DOHH2 (cell line): ENCODE data around the gene MAP6.

ENCODE experiments used
- H3F3A ChIP-seq: fragments of 200-600 bp; sonication (generic), shearing (Covaris generic); 2 replicates; pipeline ENCODE4 v1.6.0; 2016; ENCODE audit warnings: antibody characterized with exemption, mild to moderate bottlenecking; ENCODE audit not compliant: control insufficient read depth, insufficient read depth
- H3K27ac ChIP-seq: fragments of 200-600 bp; sonication (generic); 2 replicates; pipeline ENCODE4 v1.5.1; 2014; ENCODE audit warnings: low read depth, mild to moderate bottlenecking, low read length, moderate library complexity
- H3K27me3 ChIP-seq: fragments of 200-600 bp; sonication (generic); 2 replicates; pipeline ENCODE4 v1.6.1; 2014; ENCODE audit warnings: mild to moderate bottlenecking, low read length, mixed read lengths; ENCODE audit not compliant: control insufficient read depth
- H3K36me3 ChIP-seq: fragments of 200-600 bp; sonication (generic); 2 replicates; pipeline ENCODE4 v1.6.1; 2014; ENCODE audit warnings: mild to moderate bottlenecking, low read length, moderate library complexity, mixed read lengths; ENCODE audit not compliant: control insufficient read depth
- H3K4me1 ChIP-seq: fragments of 200-600 bp; sonication (generic); 2 replicates; pipeline ENCODE4 v1.6.1; 2014; ENCODE audit warnings: mild to moderate bottlenecking, low read length, mixed read lengths; ENCODE audit not compliant: control insufficient read depth
- H3K4me2 ChIP-seq: fragments of 200-600 bp; sonication (generic); 2 replicates; pipeline ENCODE4 v1.6.0; 2014; ENCODE audit warnings: mild to moderate bottlenecking, low read length, moderate library complexity
- H3K4me3 ChIP-seq: fragments of 200-600 bp; sonication (generic); 2 replicates; pipeline ENCODE4 v1.5.1; 2014; ENCODE audit warnings: mild to moderate bottlenecking, low read length, mixed read lengths
- H3K79me2 ChIP-seq: fragments of 200-600 bp; sonication (generic); 2 replicates; pipeline ENCODE4 v1.6.1; 2014; ENCODE audit warnings: mild to moderate bottlenecking, low read length, mixed read lengths; ENCODE audit not compliant: control insufficient read depth
- H3K9me2 ChIP-seq: fragments of 200-600 bp; sonication (generic); replicated peaks from 2 replicates; pipeline ENCODE4 v1.6.1; 2014; ENCODE audit warnings: mild to moderate bottlenecking, low read length, mixed read lengths; ENCODE audit not compliant: control insufficient read depth
- H3K9me3 ChIP-seq: fragments of 200-600 bp; sonication (generic); 2 replicates; pipeline ENCODE4 v1.6.1; 2014; ENCODE audit warnings: antibody characterized with exemption, low read length, mixed read lengths; ENCODE audit not compliant: control insufficient read depth, insufficient read depth
- H4K20me1 ChIP-seq: fragments of 200-600 bp; sonication (generic); 2 replicates; pipeline ENCODE4 v1.6.0; 2014; ENCODE audit warnings: low read depth, mild to moderate bottlenecking, antibody characterized with exemption, low read length, moderate library complexity; ENCODE audit not compliant: control insufficient read depth, insufficient read depth
- EZH2phosphoT487 ChIP-seq: fragments of 200-600 bp; sonication (generic); IDR thresholded peaks from 2 replicates; pipeline ENCODE4 v1.6.1; 2017; ENCODE audit warnings: borderline replicate concordance, mild to moderate bottlenecking, antibody characterized with exemption, low read length, moderate library complexity, mixed read lengths
- TF ChIP-seq, protein P1 (sequence below): fragments of 200-600 bp; sonication (generic); IDR thresholded peaks from one replicate; pipeline ENCODE4 v1.5.1; 2014; ENCODE audit warnings: antibody characterized with exemption, mild to moderate bottlenecking, low read depth, low read length; ENCODE audit not compliant: poor library complexity, severe bottlenecking

The MAP6 gene

DNA sequence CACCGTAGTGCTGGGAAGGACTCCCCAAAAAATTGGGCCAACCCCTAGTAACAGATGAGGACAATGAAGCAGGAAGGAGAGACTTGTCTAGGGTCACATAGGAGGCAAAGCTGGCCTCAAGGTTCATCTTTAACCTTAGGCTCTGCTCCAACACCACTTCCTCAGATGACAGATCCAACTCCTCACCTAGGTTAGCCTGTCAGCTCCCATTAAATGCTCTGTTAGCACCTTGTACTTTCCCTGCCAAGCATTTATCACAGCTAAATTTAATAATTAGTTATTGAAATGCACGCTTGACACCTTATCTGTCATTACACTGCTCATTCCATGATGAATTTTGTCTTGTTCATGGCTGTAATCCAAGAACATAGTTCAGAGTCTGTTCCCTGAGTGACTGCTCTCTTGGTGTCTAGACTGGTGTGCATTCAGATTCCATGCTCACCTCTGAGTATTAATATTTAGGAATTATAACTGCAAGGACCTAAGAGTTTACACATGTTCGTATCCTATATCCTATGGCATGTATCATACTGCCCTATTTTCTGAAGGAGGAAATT lies 18.6 kb downstream of the MAP6 start:
- no peaks in the 10 kb centered on the region for H3F3A ChIP-seq
- peaks cover 16% of the 10 kb centered on the region for H3K27me3 ChIP-seq
- H3K9me3 ChIP-seq = no peaks in the 10 kb centered on the region
- no peak overlapping the region for H3K4me2 ChIP-seq
- no peak overlapping the region for H3K4me3 ChIP-seq
- no peaks in the 10 kb centered on the region for H3K36me3 ChIP-seq
- H4K20me1 ChIP-seq = no peaks in the 10 kb centered on the region
- H3K79me2 ChIP-seq = no peaks in the 10 kb centered on the region
- no peaks in the 10 kb centered on the region for H3K9me2 ChIP-seq
- TF ChIP-seq EZH2phosphoT487 = no peak
- TF ChIP-seq, protein P1, sequence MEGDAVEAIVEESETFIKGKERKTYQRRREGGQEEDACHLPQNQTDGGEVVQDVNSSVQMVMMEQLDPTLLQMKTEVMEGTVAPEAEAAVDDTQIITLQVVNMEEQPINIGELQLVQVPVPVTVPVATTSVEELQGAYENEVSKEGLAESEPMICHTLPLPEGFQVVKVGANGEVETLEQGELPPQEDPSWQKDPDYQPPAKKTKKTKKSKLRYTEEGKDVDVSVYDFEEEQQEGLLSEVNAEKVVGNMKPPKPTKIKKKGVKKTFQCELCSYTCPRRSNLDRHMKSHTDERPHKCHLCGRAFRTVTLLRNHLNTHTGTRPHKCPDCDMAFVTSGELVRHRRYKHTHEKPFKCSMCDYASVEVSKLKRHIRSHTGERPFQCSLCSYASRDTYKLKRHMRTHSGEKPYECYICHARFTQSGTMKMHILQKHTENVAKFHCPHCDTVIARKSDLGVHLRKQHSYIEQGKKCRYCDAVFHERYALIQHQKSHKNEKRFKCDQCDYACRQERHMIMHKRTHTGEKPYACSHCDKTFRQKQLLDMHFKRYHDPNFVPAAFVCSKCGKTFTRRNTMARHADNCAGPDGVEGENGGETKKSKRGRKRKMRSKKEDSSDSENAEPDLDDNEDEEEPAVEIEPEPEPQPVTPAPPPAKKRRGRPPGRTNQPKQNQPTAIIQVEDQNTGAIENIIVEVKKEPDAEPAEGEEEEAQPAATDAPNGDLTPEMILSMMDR = no peak
- no peaks in the 10 kb centered on the region for H3K4me1 ChIP-seq
- no peak overlapping the region for H3K27ac ChIP-seq

DNA sequence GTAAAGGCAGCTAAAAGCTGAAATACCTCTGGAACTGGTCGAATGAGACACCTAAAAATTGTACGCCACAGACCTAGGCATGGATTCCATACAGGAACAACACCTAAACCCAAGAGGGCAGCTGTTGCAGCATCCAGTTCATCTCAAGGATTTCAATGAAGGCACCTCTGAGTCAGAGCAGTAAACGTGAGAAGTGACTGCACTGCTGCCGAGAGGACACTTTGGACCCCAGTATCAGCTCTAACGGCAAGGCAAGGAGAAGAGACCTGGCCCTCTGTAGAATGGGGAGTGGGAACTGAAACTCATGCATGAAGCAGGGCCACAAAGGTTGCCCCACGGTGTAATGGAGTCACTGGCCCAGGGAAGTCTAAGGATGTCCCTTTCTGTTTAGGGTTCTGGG lies 23.9 kb downstream of the MAP6 start:
- H3K9me2 ChIP-seq = no peaks in the 10 kb centered on the region
- peaks cover 30% of the 10 kb centered on the region for H3K27me3 ChIP-seq
- H4K20me1 ChIP-seq = no peaks in the 10 kb centered on the region
- H3K4me1 ChIP-seq = 0 out of 2 replicates have a peak, but pooled peaks cover 3% of the 10 kb centered on the region
- H3K4me3 ChIP-seq = no peak overlapping the region
- H3K4me2 ChIP-seq = no peak overlapping the region
- no peaks in the 10 kb centered on the region for H3K9me3 ChIP-seq
- H3K36me3 ChIP-seq = no peaks in the 10 kb centered on the region
- no peak overlapping the region for H3K27ac ChIP-seq
- H3F3A ChIP-seq = no peaks in the 10 kb centered on the region
- TF ChIP-seq, protein P1 = no peak
- TF ChIP-seq EZH2phosphoT487 = no peak
- H3K79me2 ChIP-seq = no peaks in the 10 kb centered on the region

DNA sequence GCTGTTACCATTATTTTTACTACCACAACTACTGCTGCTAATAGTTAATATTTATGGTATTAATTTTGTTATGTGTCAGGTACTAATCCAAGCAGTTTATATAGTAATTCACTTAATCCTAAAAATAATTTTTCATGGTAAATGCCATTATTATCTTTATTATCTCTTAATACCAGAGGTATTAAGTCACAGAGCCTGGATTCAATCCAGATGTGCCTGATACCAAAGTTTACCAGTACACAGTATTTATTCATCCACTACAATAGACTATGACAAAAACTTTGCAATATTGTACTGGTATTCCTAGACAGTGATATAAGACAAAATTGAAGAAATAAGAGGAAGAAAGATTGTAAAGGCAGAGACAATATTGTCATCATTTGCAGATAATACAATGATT lies 24.5 kb downstream of the MAP6 start:
- no peak overlapping the region for H3K4me2 ChIP-seq
- H3F3A ChIP-seq = no peaks in the 10 kb centered on the region
- no peak overlapping the region for H3K4me3 ChIP-seq
- H3K4me1 ChIP-seq = 0 out of 2 replicates have a peak, but pooled peaks cover 7% of the 10 kb centered on the region
- H3K9me3 ChIP-seq = no peaks in the 10 kb centered on the region
- H3K27ac ChIP-seq = no peak overlapping the region
- no peaks in the 10 kb centered on the region for H3K9me2 ChIP-seq
- no peaks in the 10 kb centered on the region for H3K36me3 ChIP-seq
- no peaks in the 10 kb centered on the region for H4K20me1 ChIP-seq
- no peaks in the 10 kb centered on the region for H3K79me2 ChIP-seq
- TF ChIP-seq, protein P1 = no peak
- no peak for TF ChIP-seq EZH2phosphoT487
- peaks cover 30% of the 10 kb centered on the region for H3K27me3 ChIP-seq
